Measurements from ENCODE around the gene BCAP31.
"Not testable (repeated sequence)": the region's sequence is repeated elsewhere in the genome, so short reads cannot be mapped to it uniquely, and the experiment has no call there.

Gene BCAP31

DNA sequence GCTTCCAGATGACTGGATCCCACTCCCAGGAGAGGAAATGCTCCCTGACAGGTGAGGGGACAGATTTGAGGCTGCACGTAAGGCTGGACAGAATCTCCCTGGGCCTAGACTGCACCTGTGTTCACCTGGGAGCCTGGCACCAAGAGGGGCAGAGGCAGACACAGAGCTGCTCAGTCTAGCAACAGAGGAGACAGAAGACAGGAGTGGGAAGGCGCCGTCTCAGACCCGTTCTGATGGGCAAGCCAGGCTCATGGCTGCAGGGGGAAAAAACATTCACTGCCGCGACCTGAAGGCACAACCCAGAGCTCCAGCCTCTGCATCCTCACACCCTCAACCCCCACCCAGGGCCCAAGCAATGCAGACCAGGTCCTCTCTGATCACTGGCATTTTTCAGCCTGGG is 16.8 kb downstream of the BCAP31 start:
- DNase-seq: no peak

DNA sequence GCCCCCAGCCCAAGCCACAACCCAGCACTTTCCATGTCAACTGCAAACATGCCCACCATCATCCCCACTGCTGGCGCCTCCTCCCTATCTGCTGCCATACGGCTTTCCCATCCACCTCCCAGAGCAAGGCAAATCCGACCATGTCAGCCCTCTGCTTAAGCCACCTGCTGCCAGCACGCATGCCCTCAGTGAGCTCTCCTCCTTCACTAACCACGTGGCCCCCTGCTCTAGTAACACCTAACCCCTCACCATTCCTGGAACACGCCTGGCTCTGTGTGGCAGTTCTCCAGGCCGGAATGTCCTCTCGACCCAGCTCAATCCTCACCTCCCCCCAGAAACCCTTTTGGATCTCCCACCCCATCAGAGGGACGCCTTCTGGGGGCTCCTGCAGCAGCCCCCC is 17.4 kb downstream of the BCAP31 start:
- DNase-seq: no peak

DNA sequence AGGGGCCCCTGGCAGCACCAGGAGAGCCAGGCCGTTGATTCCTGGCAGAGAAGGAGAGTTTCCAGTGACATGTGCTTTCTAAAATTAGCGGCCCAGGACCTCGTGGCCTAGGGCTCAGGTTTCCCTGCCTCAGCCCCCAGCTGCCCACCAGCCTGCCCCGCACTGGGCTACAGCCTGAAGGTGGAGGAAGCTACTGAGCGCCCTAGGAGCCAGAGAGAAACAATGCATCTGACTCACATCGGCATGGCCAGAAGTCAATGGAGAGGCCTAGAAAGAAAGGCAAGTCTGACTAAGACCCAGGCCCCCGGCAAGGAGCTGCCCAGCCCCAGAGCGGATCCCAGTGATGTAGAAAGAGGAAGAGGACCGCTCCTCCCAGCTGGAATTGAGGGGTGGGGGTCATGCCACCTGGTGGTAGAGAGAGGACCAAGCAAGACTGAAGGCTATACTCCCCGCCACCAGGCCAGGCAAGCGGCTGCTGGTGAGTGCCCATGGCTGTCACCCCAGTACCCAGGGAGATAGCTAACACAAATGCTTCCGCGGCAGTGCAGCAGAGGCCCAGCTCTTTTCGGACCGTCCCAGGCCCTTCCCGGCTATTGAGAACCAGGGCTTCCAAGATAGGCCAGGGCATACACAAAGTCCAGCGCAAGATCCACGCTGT is 18.7 kb downstream of the BCAP31 start:
- not testable (repeated sequence) for DNase-seq

DNA sequence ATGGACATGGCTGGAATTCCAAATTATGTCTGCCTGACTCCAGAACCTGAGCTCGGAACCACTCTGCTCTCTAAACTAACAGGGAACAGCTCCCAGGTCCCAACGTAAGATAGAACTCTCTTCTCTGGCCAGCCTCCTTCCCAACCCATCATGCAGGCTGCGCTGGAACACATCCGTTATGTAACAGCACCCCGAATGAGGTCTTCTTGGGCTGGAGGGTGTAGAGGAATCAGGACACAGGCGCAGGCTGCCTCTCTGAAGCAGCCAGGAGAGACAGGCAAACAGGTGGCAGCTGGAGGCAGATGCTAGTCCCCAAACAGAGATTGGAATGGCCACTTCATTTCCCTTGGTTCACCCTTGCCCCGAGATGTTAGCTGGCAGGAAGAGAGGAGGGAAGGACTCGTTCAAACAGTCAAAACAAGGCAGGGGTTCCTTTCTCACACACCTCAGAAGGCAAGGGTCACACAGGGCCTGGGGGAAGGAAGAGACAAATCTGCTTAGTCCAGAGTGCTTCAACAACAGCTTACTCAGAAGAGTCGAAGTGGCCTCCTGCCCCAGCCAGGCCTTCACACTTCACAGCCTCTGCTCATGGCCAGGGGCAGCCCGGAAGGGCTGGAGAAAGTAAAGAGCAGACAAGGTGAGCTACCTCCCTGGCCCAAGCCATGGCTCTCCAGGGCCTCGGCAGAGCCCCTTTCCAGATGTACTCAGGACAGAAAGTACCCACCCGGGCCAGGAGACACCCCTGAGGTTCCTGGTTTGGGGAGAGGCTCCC is 19.4 kb downstream of the BCAP31 start:
- DNase-seq: not testable (repeated sequence)

GRCh38 chrX:153704021-153704526 is 20.1 kb downstream of the BCAP31 start:
- no peak for DNase-seq

DNA sequence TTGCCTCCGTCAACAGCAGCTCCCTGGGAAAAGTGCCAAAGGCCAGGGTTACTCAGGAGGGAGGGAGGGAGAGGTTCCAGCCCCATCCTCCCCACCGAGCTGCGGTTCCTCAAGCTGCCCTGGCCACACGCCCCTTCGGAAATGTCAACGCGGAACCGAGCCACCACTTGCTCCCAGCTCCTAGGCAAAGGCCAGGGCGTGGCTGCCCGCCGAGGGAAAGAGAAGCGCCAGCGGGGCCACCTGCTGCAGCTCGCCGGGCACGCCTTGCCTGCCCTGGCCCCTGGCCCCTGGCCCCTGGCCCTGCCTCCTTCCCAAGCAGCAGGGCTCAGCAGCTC is 21.2 kb downstream of the BCAP31 start:
- no peak for DNase-seq

DNA sequence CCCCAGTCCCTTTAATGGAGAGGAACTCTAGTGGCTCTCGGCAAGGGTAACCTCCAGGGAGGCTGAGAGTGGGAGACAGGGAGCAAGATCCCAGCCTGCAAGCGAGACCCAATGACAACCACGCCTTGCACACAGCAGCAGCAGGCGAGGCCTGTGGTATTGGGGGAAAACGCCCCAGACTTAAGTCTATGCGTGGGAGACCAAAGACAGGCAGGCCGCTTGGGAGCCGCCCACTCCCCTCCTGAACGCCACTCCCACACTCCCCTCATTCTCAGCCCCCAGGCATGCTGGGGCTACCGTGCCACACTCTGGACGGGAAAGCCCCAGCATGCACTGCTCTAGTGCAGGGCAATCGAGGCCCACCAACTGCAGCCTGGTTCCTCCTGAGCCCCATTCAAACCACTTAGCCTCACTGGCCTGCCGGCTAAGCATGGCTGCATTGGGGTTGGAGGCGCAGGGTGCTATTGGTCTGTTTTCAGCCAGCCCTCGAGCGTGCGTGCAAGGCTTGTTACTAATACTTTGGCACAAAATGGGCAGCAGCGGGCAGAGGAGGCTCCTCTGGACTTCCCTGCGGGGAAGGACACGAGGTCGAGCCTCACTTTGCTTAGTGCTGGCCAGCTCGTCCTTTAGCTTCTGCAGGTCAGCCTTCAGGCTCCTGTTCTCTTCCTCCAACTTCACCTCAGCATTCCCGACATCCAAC is 21.7 kb downstream of the BCAP31 start:
- no peak for DNase-seq

- DNase-seq: no peak
These were observed 22.5 kb downstream of the BCAP31 start for GRCh38 chrX:153701706-153702105.

GRCh38 chrX:153700967-153701366 is 23.2 kb downstream of the BCAP31 start:
- no peak for DNase-seq

GRCh38 chrX:153700376-153700945 is 23.7 kb downstream of the BCAP31 start:
- DNase-seq: no peak

GRCh38 chrX:153699784-153700371 is 24.3 kb downstream of the BCAP31 start:
- DNase-seq: not testable (repeated sequence)

DNA sequence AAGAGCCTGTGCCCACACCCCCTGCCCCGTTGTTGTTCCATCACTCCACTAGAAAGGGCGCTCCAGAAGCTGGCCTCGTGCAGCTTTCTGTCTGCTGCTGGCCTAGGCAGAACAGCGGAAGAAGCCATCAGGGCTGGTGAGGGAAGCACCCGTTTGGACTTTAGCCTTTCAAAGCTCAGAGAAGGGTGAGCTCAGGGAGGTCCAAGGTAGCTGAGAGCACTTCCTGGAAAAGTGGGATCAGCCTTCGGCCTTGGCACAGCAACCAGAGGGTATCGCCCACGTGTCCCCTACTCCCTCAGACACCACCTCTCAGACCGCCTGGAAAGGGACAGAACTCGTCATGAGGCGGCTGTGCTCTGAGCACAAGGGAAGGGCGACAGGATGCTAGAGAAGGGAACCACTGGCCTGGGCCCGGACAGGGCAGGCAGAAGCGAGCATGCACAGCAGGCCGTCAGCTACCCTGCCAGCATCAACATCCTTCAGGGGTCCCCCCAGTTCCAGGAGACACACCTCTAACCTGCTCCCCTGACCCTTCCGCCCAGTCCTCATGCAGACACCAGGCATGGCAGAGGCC is 24.9 kb downstream of the BCAP31 start:
- DNase-seq: not testable (repeated sequence)

DNA sequence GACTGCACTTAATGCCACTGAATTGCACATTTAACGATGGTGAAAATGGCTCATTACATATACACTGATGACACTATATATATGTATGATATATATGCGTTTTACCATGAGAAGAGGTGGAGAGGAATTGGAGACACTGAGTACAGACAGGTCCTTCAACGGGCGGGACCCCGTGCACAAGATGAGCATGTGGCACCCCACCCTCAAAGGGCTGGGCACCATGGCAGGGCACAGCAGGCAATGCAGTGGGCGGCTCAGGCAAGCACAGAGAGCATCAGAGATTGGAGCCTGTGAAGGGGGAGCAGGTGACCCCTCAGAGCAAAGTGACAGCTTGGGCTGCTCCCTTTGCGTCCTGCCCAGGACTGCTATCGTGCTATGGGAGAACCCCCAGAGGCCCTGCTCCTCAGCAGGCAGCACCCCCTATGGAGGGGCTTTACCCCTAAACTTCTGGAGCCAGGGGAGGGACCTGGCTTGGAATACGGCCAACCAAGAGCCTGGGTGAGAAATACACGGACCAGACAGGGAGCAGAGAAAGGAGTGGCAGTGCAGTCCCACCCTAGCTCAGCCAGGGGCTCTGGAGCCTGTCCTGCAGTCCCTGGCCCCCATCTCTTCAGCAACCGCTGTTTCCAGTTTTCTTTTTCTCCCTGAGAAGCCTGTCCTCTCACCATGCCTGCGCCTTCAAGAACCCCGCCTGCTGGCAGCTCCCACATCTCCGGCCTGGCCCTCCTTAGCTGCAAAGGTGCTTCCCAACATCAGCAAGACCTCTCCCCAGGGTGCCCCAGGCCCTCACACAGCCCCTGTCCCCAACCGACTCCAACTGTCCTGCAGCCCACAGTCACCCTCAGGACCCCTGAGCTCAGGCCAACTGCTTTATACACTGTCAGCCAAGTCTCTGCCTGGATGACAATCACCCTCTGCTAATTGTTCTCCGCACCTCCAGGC is 26.0 kb downstream of the BCAP31 start:
- no peak for DNase-seq

DNA sequence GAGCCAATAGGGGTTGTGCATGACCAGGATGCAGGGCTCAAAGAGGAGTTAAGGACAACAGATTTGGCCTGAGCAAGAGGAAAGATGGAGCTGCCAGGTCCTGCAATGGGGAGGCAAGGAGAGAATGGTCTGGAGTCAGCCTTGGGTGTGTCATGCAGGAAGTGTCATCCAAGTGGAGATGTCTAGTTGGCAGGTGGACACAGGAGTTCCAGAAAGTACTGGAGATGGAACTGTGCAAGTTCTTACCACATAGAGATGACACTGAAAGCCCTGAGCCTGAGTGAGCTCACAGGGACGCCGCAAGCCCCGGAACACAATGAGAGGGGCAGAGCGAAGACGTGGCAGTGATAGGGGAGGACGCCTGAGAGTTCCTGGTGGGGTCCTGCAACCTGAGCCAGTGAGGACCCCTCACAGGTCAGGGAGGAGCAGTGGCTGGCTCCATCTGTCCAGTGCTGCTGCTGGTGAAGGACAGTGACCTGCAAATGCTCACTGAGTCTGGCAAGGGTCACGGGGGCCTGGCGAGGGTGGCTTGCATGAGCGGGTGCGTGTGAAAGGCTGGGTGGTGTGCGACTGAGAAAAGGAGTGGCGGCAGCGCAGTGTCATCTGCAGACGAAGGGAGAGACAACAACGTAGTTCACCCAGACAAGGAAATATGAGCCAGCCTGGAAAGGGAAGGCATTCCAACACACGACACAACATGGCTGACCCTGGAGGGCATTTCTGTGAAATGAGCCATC is 27.0 kb downstream of the BCAP31 start:
- DNase-seq: not testable (repeated sequence)

GRCh38 chrX:153696538-153696937 is 27.6 kb downstream of the BCAP31 start:
- DNase-seq: not testable (repeated sequence)

DNA sequence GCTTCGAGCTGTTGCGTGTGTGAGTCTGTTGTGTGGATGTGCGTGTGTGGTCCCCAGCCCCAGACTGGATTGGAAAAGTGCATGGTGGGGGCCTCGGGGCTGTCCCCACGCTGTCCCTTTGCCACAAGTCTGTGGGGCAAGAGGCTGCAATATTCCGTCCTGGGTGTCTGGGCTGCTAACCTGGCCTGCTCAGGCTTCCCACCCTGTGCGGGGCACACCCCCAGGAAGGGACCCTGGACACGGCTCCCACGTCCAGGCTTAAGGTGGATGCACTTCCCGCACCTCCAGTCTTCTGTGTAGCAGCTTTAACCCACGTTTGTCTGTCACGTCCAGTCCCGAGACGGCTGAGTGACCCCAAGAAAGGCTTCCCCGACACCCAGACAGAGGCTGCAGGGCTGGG is 28.1 kb downstream of the BCAP31 start:
- no peak for DNase-seq

- no peak for DNase-seq
These were observed 29.4 kb downstream of the BCAP31 start for GRCh38 chrX:153694687-153695270.

- not testable (repeated sequence) for DNase-seq
These were observed 29.9 kb downstream of the BCAP31 start for GRCh38 chrX:153694256-153694655.

DNA sequence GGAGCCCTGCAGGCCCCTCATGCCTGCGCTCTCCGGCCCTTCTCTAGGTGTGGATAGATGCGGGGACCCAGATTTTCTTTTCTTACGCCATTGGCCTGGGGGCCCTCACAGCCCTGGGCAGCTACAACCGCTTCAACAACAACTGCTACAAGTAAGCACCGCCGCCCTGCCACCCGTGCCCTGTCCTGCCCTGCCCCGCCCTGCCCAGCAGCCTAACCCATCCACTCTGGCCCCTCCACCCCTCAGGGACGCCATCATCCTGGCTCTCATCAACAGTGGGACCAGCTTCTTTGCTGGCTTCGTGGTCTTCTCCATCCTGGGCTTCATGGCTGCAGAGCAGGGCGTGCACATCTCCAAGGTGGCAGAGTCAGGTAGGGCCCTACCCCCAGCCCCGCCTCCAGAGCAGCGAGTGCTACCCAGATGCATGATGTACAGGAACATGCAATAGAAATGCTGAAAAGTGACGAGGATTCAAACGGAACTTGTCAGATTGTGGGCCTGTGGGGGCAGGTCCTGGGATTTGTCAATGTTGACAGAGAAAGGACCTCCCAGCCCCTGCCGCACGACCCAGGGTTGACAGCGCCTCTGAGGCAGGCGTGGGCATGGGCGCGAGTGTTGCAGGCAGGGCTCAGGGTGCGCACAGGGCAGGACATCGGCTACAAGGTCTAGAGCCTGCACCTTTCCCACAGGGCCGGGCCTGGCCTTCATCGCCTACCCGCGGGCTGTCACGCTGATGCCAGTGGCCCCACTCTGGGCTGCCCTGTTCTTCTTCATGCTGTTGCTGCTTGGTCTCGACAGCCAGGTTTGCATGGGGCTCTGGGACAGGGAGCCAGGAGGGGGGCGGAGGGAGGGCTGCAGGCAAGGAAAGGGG is 30.7 kb downstream of the BCAP31 start:
- DNase-seq: no peak

Measured in activated CD4-positive, CD25-positive, alpha-beta regulatory T cell (primary cell).